ENCODE measurements around the gene SNX5.

GRCh38 chr20:17971300-17972013 lies 2.9 kb upstream of the SNX5 start:
- TF ChIP-seq CTCF (IDR thresholded peaks at IDR 0.05; ENCODE audit: low read depth, low read length) (no peak), POLR2A (IDR thresholded peaks at IDR 0.05; ENCODE audit: extremely low read depth, insufficient read length) (no peak)
